H1 (cell line): ENCODE measurements around the gene GCK. TPM values are rescaled to one million over a fixed set of nuclear protein-coding genes. Genes with fewer than 3 reads are reported as not detected.

Source experiments
- CTCF ChIA-PET: fragments of 300-600 bp; sonication (Branson Sonifier 250); formaldehyde crosslinking; loops from one replicate; lab custom pipeline; 2021; ENCODE audit not compliant: partially characterized antibody; lab: Charles Lee
- POLR2A ChIA-PET: fragments of 300-600 bp; sonication (Branson Sonifier 250); formaldehyde crosslinking; loops from one replicate; lab custom pipeline; 2021; ENCODE audit warnings: inconsistent platforms; ENCODE audit not compliant: partially characterized antibody; lab: Charles Lee
- DNase-seq, 2 experiments: peaks; one replicate each; pipeline versions ENCODE4 v3.0.0 to v3.0.0-alpha.2; 2010 to 2022; ENCODE audit warnings: low spot score in 2 of 2, low read depth in 1 of 2, mixed read lengths in 1 of 2
- FAIRE-seq: peaks from 2 replicates; lab custom pipeline; 2011; peaks lifted over from hg19 to GRCh38; lab: Jason Lieb, UNC
- H2AFZ ChIP-seq: 2 replicates; pipeline ENCODE4 v1.8.1; 2012; ENCODE audit warnings: low read length, inconsistent platforms
- H2AK5ac ChIP-seq: 2 replicates; pipeline ENCODE4 v1.6.1; 2013; ENCODE audit warnings: low read depth, low read length
- H2BK120ac ChIP-seq: replicated peaks from 2 replicates; pipeline ENCODE3; 2013; ENCODE audit warnings: low read depth, low read length, inconsistent platforms
- H2BK12ac ChIP-seq: 2 replicates; pipeline ENCODE4 v1.6.1; 2013; ENCODE audit warnings: low read depth, low read length
- H2BK15ac ChIP-seq: 2 replicates; pipeline ENCODE4 v1.6.1; 2013; ENCODE audit warnings: low read length
- H2BK20ac ChIP-seq: 2 replicates; pipeline ENCODE4 v1.6.1; 2013; ENCODE audit warnings: low read length
- H2BK5ac ChIP-seq: 2 replicates; pipeline ENCODE4 v1.6.1; 2013; ENCODE audit warnings: low read depth, low read length
- H3K14ac ChIP-seq: 2 replicates; pipeline ENCODE4 v1.6.1; 2013; ENCODE audit warnings: inconsistent platforms; ENCODE audit not compliant: insufficient read length
- H3K18ac ChIP-seq: 2 replicates; pipeline ENCODE4 v1.6.1; 2013; ENCODE audit warnings: low read length; ENCODE audit errors: extremely low read depth
- H3K23ac ChIP-seq: 2 replicates; pipeline ENCODE4 v1.6.1; 2013; ENCODE audit warnings: inconsistent platforms; ENCODE audit not compliant: insufficient read length
- H3K23me2 ChIP-seq: 2 replicates; pipeline ENCODE4 v1.6.1; 2013; ENCODE audit warnings: low read depth, low read length
- H3K27ac ChIP-seq: 2 replicates; pipeline ENCODE4 v1.6.1; 2011; ENCODE audit warnings: low read depth, low read length, inconsistent platforms
- H3K27me3 ChIP-seq, 4 experiments: replicated peaks in 1 of 4; 1 replicate in 1 of 4; 2 replicates in 3 of 4; pipeline versions ENCODE4 v1.6.1 to v1.8.1; 2011 to 2013; ENCODE audit warnings: low read length in 3 of 4, mild to moderate bottlenecking in 3 of 4, inconsistent platforms in 2 of 4, mixed read lengths in 2 of 4, moderate library complexity in 1 of 4; ENCODE audit not compliant: control insufficient read depth in 3 of 4, insufficient read depth in 3 of 4; ENCODE audit errors: extremely low read depth in 1 of 4
- H3K36me3 ChIP-seq, 4 experiments: 2 replicates each; pipeline versions ENCODE4 v1.6.1 to v1.8.1; 2011 to 2013; ENCODE audit warnings: mild to moderate bottlenecking in 4 of 4, low read length in 3 of 4, moderate library complexity in 2 of 4, control low read depth in 1 of 4, inconsistent platforms in 1 of 4; ENCODE audit not compliant: insufficient read depth in 4 of 4, control insufficient read depth in 2 of 4
- H3K4ac ChIP-seq: replicated peaks from 2 replicates; pipeline ENCODE3; 2013; ENCODE audit warnings: low read length, low read depth, mixed read lengths, inconsistent platforms; ENCODE audit not compliant: insufficient read length
- H3K4me1 ChIP-seq, 4 experiments: replicated peaks in 1 of 4; 1 replicate in 1 of 4; 2 replicates in 3 of 4; pipeline versions ENCODE4 v1.6.1 to v1.8.1; 2011 to 2013; ENCODE audit warnings: low read length in 3 of 4, inconsistent platforms in 2 of 4, mixed read lengths in 1 of 4; ENCODE audit not compliant: insufficient read depth in 4 of 4, control insufficient read depth in 3 of 4
- H3K4me2 ChIP-seq, 2 experiments: 2 replicates each; pipeline versions ENCODE4 v1.6.1 to v1.8.1; 2011 to 2013; ENCODE audit warnings: low read depth in 2 of 2, low read length in 2 of 2, control low read depth in 1 of 2, inconsistent platforms in 1 of 2, mild to moderate bottlenecking in 1 of 2; ENCODE audit not compliant: insufficient read depth in 1 of 2
- H3K4me3 ChIP-seq, 4 experiments: fragments of 200-600, 300-600 bp in 1 of 4; sonication (generic), shearing (Covaris generic), sonication (Bioruptor Twin) in 1 of 4; 2 replicates each; pipeline versions ENCODE4 v1.5.1 to v1.8.1; 2011 to 2016; ENCODE audit warnings: low read length in 4 of 4, low read depth in 3 of 4, control low read depth in 2 of 4, inconsistent platforms in 2 of 4, mild to moderate bottlenecking in 2 of 4, mixed read lengths in 1 of 4, moderate library complexity in 1 of 4; ENCODE audit not compliant: insufficient read depth in 2 of 4; ENCODE audit errors: extremely low read depth in 1 of 4
- H3K56ac ChIP-seq: replicated peaks from 2 replicates; pipeline ENCODE3; 2013; ENCODE audit warnings: low read depth, mild to moderate bottlenecking, mixed read lengths, low read length, inconsistent platforms; ENCODE audit not compliant: insufficient read length
- H3K79me1 ChIP-seq: 2 replicates; pipeline ENCODE4 v1.6.1; 2013; ENCODE audit warnings: low read depth, low read length, control low read depth
- H3K79me2 ChIP-seq, 2 experiments: 2 replicates each; pipeline versions ENCODE4 v1.6.1 to v1.8.1; 2012 to 2013; ENCODE audit warnings: low read length in 2 of 2, mild to moderate bottlenecking in 2 of 2, inconsistent platforms in 1 of 2; ENCODE audit not compliant: insufficient read depth in 2 of 2, control insufficient read depth in 1 of 2
- H3K9ac ChIP-seq, 4 experiments: replicated peaks in 1 of 4; 1 replicate in 1 of 4; 2 replicates in 3 of 4; pipeline versions ENCODE4 v1.6.1 to v1.8.1; 2011 to 2013; ENCODE audit warnings: low read depth in 3 of 4, low read length in 3 of 4, control low read depth in 2 of 4, mild to moderate bottlenecking in 2 of 4, moderate library complexity in 2 of 4, inconsistent platforms in 1 of 4; ENCODE audit errors: extremely low read depth in 1 of 4
- H3K9me3 ChIP-seq, 2 experiments: 2 replicates each; pipeline versions ENCODE4 v1.6.1 to v1.8.1; 2012 to 2013; ENCODE audit warnings: mild to moderate bottlenecking in 2 of 2, moderate library complexity in 2 of 2, control low read depth in 1 of 2, inconsistent platforms in 1 of 2, low read depth in 1 of 2, low read length in 1 of 2, mixed read lengths in 1 of 2; ENCODE audit not compliant: insufficient read depth in 2 of 2
- H4K20me1 ChIP-seq, 2 experiments: replicated peaks in 1 of 2; 2 replicates each; pipeline versions ENCODE3 to v1.8.1; 2011 to 2013; ENCODE audit warnings: inconsistent platforms in 2 of 2, low read length in 2 of 2, mild to moderate bottlenecking in 1 of 2; ENCODE audit not compliant: insufficient read depth in 2 of 2, control insufficient read depth in 1 of 2
- H4K5ac ChIP-seq: 2 replicates; pipeline ENCODE4 v1.6.1; 2013; ENCODE audit warnings: low read length, low read depth, mixed read lengths, inconsistent platforms; ENCODE audit not compliant: insufficient read length
- H4K8ac ChIP-seq: 2 replicates; pipeline ENCODE4 v1.8.0; 2013; ENCODE audit warnings: mild to moderate bottlenecking, moderate library complexity, low read length, inconsistent platforms; ENCODE audit not compliant: insufficient read depth; ENCODE audit errors: extremely low read depth
- H4K91ac ChIP-seq: replicated peaks from 2 replicates; pipeline ENCODE3; 2013; ENCODE audit warnings: low read length, mixed read lengths, inconsistent platforms; ENCODE audit not compliant: insufficient read length
- CBX8 ChIP-seq: fragments of 300-800, 300-1000 bp; sonication (generic); IDR thresholded peaks from 2 replicates; pipeline ENCODE4 v1.7.1; 2016; ENCODE audit warnings: low read depth, low read length, borderline replicate concordance
- E2F6 ChIP-seq: IDR thresholded peaks from 2 replicates; pipeline ENCODE4 v1.6.1; 2012; ENCODE audit warnings: inconsistent platforms
- JUND ChIP-seq: IDR thresholded peaks from 2 replicates; pipeline ENCODE4 v1.6.1; 2011; ENCODE audit warnings: mild to moderate bottlenecking, improper control_type of control experiment, low read length
- MAX ChIP-seq: IDR thresholded peaks from 2 replicates; pipeline ENCODE4 v1.6.1; 2012; ENCODE audit warnings: inconsistent platforms
- POU5F1 ChIP-seq: IDR thresholded peaks from 2 replicates; pipeline ENCODE4 v1.6.1; 2011; ENCODE audit warnings: low read depth, mild to moderate bottlenecking, low read length, moderate library complexity
- RNF2 ChIP-seq: fragments of 200-900, 300-1000 bp; sonication (generic); IDR thresholded peaks from 2 replicates; pipeline ENCODE4 v1.7.1; 2016; ENCODE audit warnings: borderline replicate concordance, low read depth, mild to moderate bottlenecking, antibody characterized with exemption, low read length; ENCODE audit not compliant: poor library complexity, severe bottlenecking; ENCODE audit errors: missing control alignments
- WGBS, 2 experiments: shearing (Covaris generic) in 1 of 2; methylation state at CpG; one replicate each; pipeline versions ENCODE4 v1.1.6 to v1.1.7; 2013 to 2015; ENCODE audit warnings: low lambda C conversion rate in 2 of 2, mixed read lengths in 2 of 2, inconsistent platforms in 1 of 2, low coverage in 1 of 2, missing lambda C conversion rate in 1 of 2; ENCODE audit not compliant: insufficient replicate concordance in 2 of 2, insufficient coverage in 1 of 2, insufficient read length in 1 of 2; ENCODE audit errors: extremely low coverage in 1 of 2, missing lambda C conversion rate in 1 of 2; 5-methylcytosine and 5-hydroxymethylcytosine counted together
- polyA plus RNA-seq, 7 experiments: library from polyadenylated mRNA; depleted of rRNA in 3 of 7; stranded (reverse) in 5 of 7; unstranded in 2 of 7; fragments of >200 nt in 5 of 7; fragments of 200-250 nt in 2 of 7; gene quantifications; 1 replicate in 5 of 7; 2 replicates in 1 of 7; 4 replicates in 1 of 7; pipeline versions ENCODE4 v1.2.1 to v1.2.3, GENCODE V29; 2011 to 2013; ENCODE audit warnings: missing spikeins in 2 of 7, mixed read lengths in 2 of 7
- total RNA-seq: library from RNA; stranded (reverse); fragmentation: NEBNext Ultra II Directional; extraction: Animal tissue kit (Norgen Biotek cat#: 25700); gene quantifications from 2 replicates; pipeline ENCODE4 v1.2.1, GENCODE V29; 2021

Gene GCK
- total and polyA plus RNA-seq, 2 of the 8 experiments (the other 6 are each of a cell fraction or from before 2014, with no cell fraction given), result 2.4 to 4.9 TPM

GRCh38 chr7:44156453-44157010 is 32.7 kb downstream of the GCK start:
- 84% methylated on average over 4 of the region's 4 CpGs; no CpG with 5 or more reads in 1 of the 2 experiments for WGBS, 2 experiments
- H3K4me3 ChIP-seq, result no peak overlapping the region
- no peak overlapping the region for H4K91ac ChIP-seq
- no peak for FAIRE-seq
- H3K9me3 ChIP-seq, result no peaks in the 10 kb centered on the region
- H3K4me2 ChIP-seq, result no peak overlapping the region
- no peak overlapping the region for H3K56ac ChIP-seq
- H4K8ac ChIP-seq, result no peak overlapping the region; the same call in 1 of the 2 replicates
- TF ChIP-seq JUND (no peak), E2F6 (no peak), CBX8 (no peak), MAX (no peak), RNF2 (no peak), POU5F1 (no peak)
- no peak overlapping the region for H2BK5ac ChIP-seq
- H2BK15ac ChIP-seq, result no peak overlapping the region
- H3K18ac ChIP-seq, result no peak overlapping the region
- no peaks in the 10 kb centered on the region for H3K79me2 ChIP-seq
- H3K9ac ChIP-seq, result no peak overlapping the region
- no peak overlapping the region for H2BK12ac ChIP-seq
- no peaks in the 10 kb centered on the region for H3K4me1 ChIP-seq
- H3K14ac ChIP-seq, result no peak overlapping the region
- no peak overlapping the region for H4K5ac ChIP-seq
- H2AK5ac ChIP-seq, result no peak overlapping the region
- no peak overlapping the region for H3K23ac ChIP-seq
- DNase-seq, result no peak
- no peak overlapping the region for H2BK20ac ChIP-seq
- no peaks in the 10 kb centered on the region for H3K36me3 ChIP-seq
- no peak overlapping the region for H3K4ac ChIP-seq
- no peaks in the 10 kb centered on the region; a peak in 1 of 7 replicates for H3K27me3 ChIP-seq
- CTCF ChIA-PET, result interaction anchor here (0.7 to 2.5 kb wide), 6 partner anchors 8 to 53 kb away, joined by 3 to 8 read pairs (median 3); no protein-coding TSS in a partner anchor
- H2AFZ ChIP-seq, result no peak overlapping the region
- H4K20me1 ChIP-seq, result no peaks in the 10 kb centered on the region
- H3K79me1 ChIP-seq, result no peaks in the 10 kb centered on the region
- H3K27ac ChIP-seq, result no peak overlapping the region
- H2BK120ac ChIP-seq, result no peak overlapping the region
- POLR2A ChIA-PET, result interaction anchor here (1.4 kb wide), 1 partner anchor 9 kb away, joined by 3 read pairs; no protein-coding TSS in a partner anchor
- no peaks in the 10 kb centered on the region for H3K23me2 ChIP-seq
